ENCODE data around the gene SMCHD1.
"Not testable (repeated sequence)": the region's sequence is repeated elsewhere in the genome, so short reads cannot be mapped to it uniquely, and the experiment has no call there.

SMCHD1 gene

GRCh38 chr18:2644535-2644934 is 11.0 kb upstream of the SMCHD1 start:
- no peak for DNase-seq
- Mint-ChIP-seq H3K27me3 (no peaks in the 10 kb centered on the region), H3K27ac (no peak overlapping the region), H3K4me1 (peaks cover 14 to 22% of the 10 kb centered on the region in 2 donors), H3K4me3 (no peak overlapping the region), H3K36me3 (no peaks in the 10 kb centered on the region), H3K9me3 (no peaks in the 10 kb centered on the region)
- no peak for ATAC-seq (replicated peaks)

- Mint-ChIP-seq H3K36me3 (peaks cover 3 to 8% of the 10 kb centered on the region in 2 donors), H3K4me3 (no peak overlapping the region), H3K9me3 (no peaks in the 10 kb centered on the region), H3K4me1 (peaks cover 9 to 18% of the 10 kb centered on the region in 2 donors), H3K27ac (no peak overlapping the region), H3K27me3 (no peaks in the 10 kb centered on the region)
- ATAC-seq (replicated peaks) = no peak
- no peak for DNase-seq
These were observed 3.5 kb upstream of the SMCHD1 start for GRCh38 chr18:2651981-2652380.

GRCh38 chr18:2653467-2653866 is 2.1 kb upstream of the SMCHD1 start:
- Mint-ChIP-seq H3K27me3 (no peaks in the 10 kb centered on the region), H3K4me1 (peaks cover 15 to 26% of the 10 kb centered on the region in 2 donors), H3K27ac (peak overlapping the region; percentile 20), H3K9me3 (no peaks in the 10 kb centered on the region), H3K4me3 (no peak overlapping the region), H3K36me3 (peaks cover 12 to 18% of the 10 kb centered on the region in 2 donors)
- ATAC-seq (replicated peaks) (no peak), DNase-seq (no peak)

- no peak for ATAC-seq (replicated peaks)
- Mint-ChIP-seq H3K27ac (peak overlapping the region; percentile 99), H3K4me1 (peaks cover 18 to 31% of the 10 kb centered on the region in 2 donors), H3K9me3 (no peaks in the 10 kb centered on the region), H3K4me3 (peak overlapping the region; percentile 94 to 98), H3K36me3 (peaks cover 14 to 18% of the 10 kb centered on the region in 2 donors), H3K27me3 (no peaks in the 10 kb centered on the region)
- no peak for DNase-seq
These were observed 1.2 kb upstream of the SMCHD1 start for GRCh38 chr18:2654169-2654927.

- Mint-ChIP-seq H3K4me1 (peaks cover 19 to 36% of the 10 kb centered on the region in 2 donors), H3K36me3 (peaks cover 17 to 18% of the 10 kb centered on the region in 2 donors), H3K27ac (peak overlapping the region; percentile 99), H3K27me3 (no peaks in the 10 kb centered on the region), H3K4me3 (peak overlapping the region; percentile 94 to 98), H3K9me3 (no peaks in the 10 kb centered on the region)
- peak; percentile 33 for ATAC-seq (replicated peaks)
- DNase-seq = no peak
These were observed 673 bp upstream of the SMCHD1 start for GRCh38 chr18:2654928-2655177.

GRCh38 chr18:2655954-2656236 is 369 bp downstream of the SMCHD1 start:
- H3K4me1 Mint-ChIP-seq = peaks cover 21 to 41% of the 10 kb centered on the region in 2 donors
- peaks cover 0 to 1% of the 10 kb centered on the region in 2 donors for H3K9me3 Mint-ChIP-seq
- ATAC-seq (replicated peaks) (peak; percentile 34 to 38), DNase-seq (no peak)
- peak overlapping the region; percentile 94 to 98 for H3K4me3 Mint-ChIP-seq
- H3K36me3 Mint-ChIP-seq = peaks cover 19 to 20% of the 10 kb centered on the region in 2 donors
- no peaks in the 10 kb centered on the region for H3K27me3 Mint-ChIP-seq
- peak overlapping the region; percentile 99 for H3K27ac Mint-ChIP-seq

- DNase-seq (no peak), ATAC-seq (replicated peaks) (peak; percentile 13 to 17)
- peaks cover 23 to 43% of the 10 kb centered on the region in 2 donors for H3K4me1 Mint-ChIP-seq
- H3K4me3 Mint-ChIP-seq = peak overlapping the region; percentile 94 to 98
- H3K36me3 Mint-ChIP-seq = peaks cover 22 to 23% of the 10 kb centered on the region in 2 donors
- peaks cover 0 to 3% of the 10 kb centered on the region in 2 donors for H3K9me3 Mint-ChIP-seq
- H3K27me3 Mint-ChIP-seq = no peaks in the 10 kb centered on the region
- peak overlapping the region; percentile 99 for H3K27ac Mint-ChIP-seq
These were observed 883 bp downstream of the SMCHD1 start for GRCh38 chr18:2656237-2656980.

GRCh38 chr18:2656981-2657512 is 1.5 kb downstream of the SMCHD1 start:
- Mint-ChIP-seq H3K36me3 (peaks cover 22 to 25% of the 10 kb centered on the region in 2 donors), H3K27ac (peak overlapping the region; percentile 99), H3K4me1 (peaks cover 25 to 43% of the 10 kb centered on the region in 2 donors), H3K9me3 (peaks cover 0 to 3% of the 10 kb centered on the region in 2 donors), H3K27me3 (no peaks in the 10 kb centered on the region), H3K4me3 (peak overlapping the region; percentile 94 to 98)
- ATAC-seq (replicated peaks) = no peak
- no peak for DNase-seq

- Mint-ChIP-seq H3K27me3 (no peaks in the 10 kb centered on the region), H3K27ac (peak overlapping the region; percentile 97), H3K4me1 (peaks cover 27 to 51% of the 10 kb centered on the region in 2 donors), H3K4me3 (peak overlapping the region; percentile 84 to 92), H3K9me3 (peaks cover 0 to 3% of the 10 kb centered on the region in 2 donors), H3K36me3 (peaks cover 25 to 28% of the 10 kb centered on the region in 2 donors)
- ATAC-seq (replicated peaks) = peak; percentile 34 to 39
- DNase-seq = no peak
These were observed 2.4 kb downstream of the SMCHD1 start for GRCh38 chr18:2657788-2658458.

- H3K4me3 Mint-ChIP-seq = peak overlapping the region in 1 of 2 donors; percentile 18
- H3K27ac Mint-ChIP-seq = peak overlapping the region; percentile 65
- peaks cover 46 to 49% of the 10 kb centered on the region in 2 donors for H3K36me3 Mint-ChIP-seq
- H3K27me3 Mint-ChIP-seq; DNase-seq; ATAC-seq (replicated peaks); H3K9me3 Mint-ChIP-seq: not testable (repeated sequence)
- H3K4me1 Mint-ChIP-seq = peaks cover 35 to 61% of the 10 kb centered on the region in 2 donors
These were observed 5.3 kb downstream of the SMCHD1 start for GRCh38 chr18:2660849-2661248.

- not testable (repeated sequence) for H3K4me3 Mint-ChIP-seq; DNase-seq; H3K27me3 Mint-ChIP-seq; H3K27ac Mint-ChIP-seq; H3K9me3 Mint-ChIP-seq; ATAC-seq (replicated peaks)
- Mint-ChIP-seq H3K4me1 (peaks cover 31 to 66% of the 10 kb centered on the region in 2 donors), H3K36me3 (peaks cover 43 to 45% of the 10 kb centered on the region in 2 donors)
These were observed 6.8 kb downstream of the SMCHD1 start for GRCh38 chr18:2662288-2662687.

- peaks cover 0 to 4% of the 10 kb centered on the region in 2 donors for H3K9me3 Mint-ChIP-seq
- peak overlapping the region; percentile 55 to 58 for H3K4me3 Mint-ChIP-seq
- no peaks in the 10 kb centered on the region for H3K27me3 Mint-ChIP-seq
- DNase-seq (no peak), ATAC-seq (replicated peaks) (peak; percentile 49 to 60)
- H3K4me1 Mint-ChIP-seq = peaks cover 30 to 63% of the 10 kb centered on the region in 2 donors
- H3K27ac Mint-ChIP-seq = peak overlapping the region; percentile 68
- peaks cover 40 to 43% of the 10 kb centered on the region in 2 donors for H3K36me3 Mint-ChIP-seq
These were observed 7.5 kb downstream of the SMCHD1 start for GRCh38 chr18:2662990-2663389.

GRCh38 chr18:2672410-2672809 is 16.9 kb downstream of the SMCHD1 start:
- H3K27ac Mint-ChIP-seq = no peak overlapping the region
- ATAC-seq (replicated peaks) (no peak), DNase-seq (no peak)
- no peaks in the 10 kb centered on the region for H3K27me3 Mint-ChIP-seq
- H3K36me3 Mint-ChIP-seq = peaks cover 50 to 67% of the 10 kb centered on the region in 2 donors
- H3K4me1 Mint-ChIP-seq = peaks cover 14 to 23% of the 10 kb centered on the region in 2 donors
- H3K9me3 Mint-ChIP-seq = peaks cover 0 to 2% of the 10 kb centered on the region in 2 donors
- H3K4me3 Mint-ChIP-seq = no peak overlapping the region

GRCh38 chr18:2672872-2673271 is 17.3 kb downstream of the SMCHD1 start:
- H3K9me3 Mint-ChIP-seq = peaks cover 0 to 2% of the 10 kb centered on the region in 2 donors
- peaks cover 54 to 71% of the 10 kb centered on the region in 2 donors for H3K36me3 Mint-ChIP-seq
- H3K4me3 Mint-ChIP-seq = no peak overlapping the region
- DNase-seq (no peak), ATAC-seq (replicated peaks) (no peak)
- H3K27me3 Mint-ChIP-seq = no peaks in the 10 kb centered on the region
- peaks cover 14 to 23% of the 10 kb centered on the region in 2 donors for H3K4me1 Mint-ChIP-seq
- no peak overlapping the region for H3K27ac Mint-ChIP-seq
